GM19324 (cell line): ENCODE results near the gene UAP1L1.

Experiments used
- ATAC-seq: cut with Tn5 transposase; IDR thresholded peaks from one replicate; pipeline ENCODE4 v1.9.1; 2021; ENCODE audit warnings: mild to moderate bottlenecking, moderate library complexity; ENCODE audit not compliant: unreplicated experiment, low FRiP score

UAP1L1 gene

GRCh38 chr9:137071282-137071681, 6.0 kb upstream of the UAP1L1 start:
- no peak for ATAC-seq

GRCh38 chr9:137073992-137074399, 3.3 kb upstream of the UAP1L1 start:
- ATAC-seq: no peak

GRCh38 chr9:137074657-137075274, 2.6 kb upstream of the UAP1L1 start:
- ATAC-seq: no peak

GRCh38 chr9:137075275-137075775, 2.0 kb upstream of the UAP1L1 start:
- no peak for ATAC-seq

- no peak for ATAC-seq
Observed at GRCh38 chr9:137076636-137077009, 694 bp upstream of the UAP1L1 start.

- peak; percentile 14 for ATAC-seq
Observed at GRCh38 chr9:137077758-137078693, 709 bp downstream of the UAP1L1 start.

- ATAC-seq: no peak
Observed at GRCh38 chr9:137078701-137079400, 1.5 kb downstream of the UAP1L1 start.

- no peak for ATAC-seq
Observed at GRCh38 chr9:137079401-137079787, 2.1 kb downstream of the UAP1L1 start.

GRCh38 chr9:137080260-137081122, 3.2 kb downstream of the UAP1L1 start:
- no peak for ATAC-seq

GRCh38 chr9:137082222-137082924, 5.1 kb downstream of the UAP1L1 start:
- ATAC-seq: no peak

GRCh38 chr9:137082925-137083290, 5.6 kb downstream of the UAP1L1 start:
- ATAC-seq: no peak

GRCh38 chr9:137083394-137084004, 6.2 kb downstream of the UAP1L1 start:
- no peak for ATAC-seq

- ATAC-seq: no peak
Observed at GRCh38 chr9:137084526-137084925, 7.2 kb downstream of the UAP1L1 start.

GRCh38 chr9:137085920-137086530, 8.7 kb downstream of the UAP1L1 start:
- peak; percentile 24 for ATAC-seq

GRCh38 chr9:137086531-137087408, 9.5 kb downstream of the UAP1L1 start, which contains the start of gene MAN1B1:
Gene MAN1B1, plus strand, starts transcription at chr9:137086985. Its CDS starts 15 bp downstream, at chr9:137087000.
- ATAC-seq: peak; percentile 91

GRCh38 chr9:137087409-137087925, 10.2 kb downstream of the UAP1L1 start:
- ATAC-seq: no peak

GRCh38 chr9:137088121-137088520, 10.8 kb downstream of the UAP1L1 start:
- no peak for ATAC-seq
